ENCODE data around the gene GUCY1A2. TPM values are rescaled to one million over a fixed set of nuclear protein-coding genes. Genes with fewer than 3 reads are reported as not detected.

GUCY1A2 gene
- total RNA-seq, 5 donors from 2014 or later (not counting 1 experiment from before 2014, with no cell fraction given), result 0.03 to 0.18 (median 0.09) TPM

GRCh38 chr11:106684944-106685343 lies 333.3 kb downstream of the GUCY1A2 start:
- no peak for ATAC-seq (replicated peaks in 1 of 4)

GRCh38 chr11:106683435-106683834 lies 334.8 kb downstream of the GUCY1A2 start:
- Histone ChIP-seq H3K27ac (ENCODE audit: low read length) (no peak overlapping the region), H3K36me3 (ENCODE audit: control insufficient read depth in 2 of 2, extremely low read depth in 1 of 2, insufficient read depth in 1 of 2, low read length in 1 of 2) (no peaks in the 10 kb centered on the region), H3K4me3 (ENCODE audit: control insufficient read depth in 1 of 2, extremely low read depth in 1 of 2, low read length in 1 of 2) (no peak overlapping the region), H3K9me3 (no peaks in the 10 kb centered on the region), H3K4me1 (ENCODE audit: control insufficient read depth in 1 of 2, extremely low read depth in 1 of 2, insufficient read depth in 2 of 2, low read length in 2 of 2) (no peaks in the 10 kb centered on the region), H3K27me3 (replicated peaks in 1 of 2; ENCODE audit: control insufficient read depth in 2 of 2, extremely low read depth in 1 of 2, insufficient read depth in 2 of 2, low read length in 1 of 2) (no peaks in the 10 kb centered on the region)
- Mint-ChIP-seq H3K27ac (no peak overlapping the region), H3K27me3 (no peaks in the 10 kb centered on the region), H3K9me3 (peaks cover 4 to 13% (median 7%) of the 10 kb centered on the region in 3 donors), H3K36me3 (no peaks in the 10 kb centered on the region), H3K4me1 (no peaks in the 10 kb centered on the region), H3K4me3 (no peak overlapping the region)
- DNase-seq, result no peak
- ChIA-PET CTCF (no interaction called here), POLR2A (no interaction called here)
- 50% methylated on average over 1 of the region's 3 CpGs for WGBS (ENCODE audit: insufficient coverage)
- no peak for ATAC-seq (replicated peaks in 1 of 4)

More at GRCh38 chr11:106684944-106685343, 333.3 kb downstream of the GUCY1A2 start:
- no peak overlapping the region for H3K4me3 Mint-ChIP-seq
- H3K27ac Mint-ChIP-seq, result no peak overlapping the region
- H3K4me1 Mint-ChIP-seq, result no peaks in the 10 kb centered on the region
- DNase-seq, result no peak
- ChIA-PET POLR2A (no interaction called here), CTCF (no interaction called here)
- no peaks in the 10 kb centered on the region for H3K36me3 Mint-ChIP-seq
- no peaks in the 10 kb centered on the region for H3K4me1 ChIP-seq (ENCODE audit: control insufficient read depth in 1 of 2, extremely low read depth in 1 of 2, insufficient read depth in 2 of 2, low read length in 2 of 2)
- H3K27me3 Mint-ChIP-seq, result no peaks in the 10 kb centered on the region
- no peaks in the 10 kb centered on the region for H3K27me3 ChIP-seq (replicated peaks in 1 of 2; ENCODE audit: control insufficient read depth in 2 of 2, extremely low read depth in 1 of 2, insufficient read depth in 2 of 2, low read length in 1 of 2)
- no CpG with 5 or more reads among the region's 3 CpGs for WGBS (ENCODE audit: insufficient coverage)
- H3K4me3 ChIP-seq (ENCODE audit: control insufficient read depth in 1 of 2, extremely low read depth in 1 of 2, low read length in 1 of 2), result no peak overlapping the region
- no peaks in the 10 kb centered on the region for H3K36me3 ChIP-seq (ENCODE audit: control insufficient read depth in 2 of 2, extremely low read depth in 1 of 2, insufficient read depth in 1 of 2, low read length in 1 of 2)
- H3K9me3 ChIP-seq, result no peaks in the 10 kb centered on the region
- H3K9me3 Mint-ChIP-seq, result peaks cover 4 to 14% (median 8%) of the 10 kb centered on the region in 3 donors
- no peak overlapping the region for H3K27ac ChIP-seq (ENCODE audit: low read length)

- Histone ChIP-seq H3K27ac (ENCODE audit: low read length) (no peak overlapping the region), H3K27me3 (replicated peaks in 1 of 2; ENCODE audit: control insufficient read depth in 2 of 2, extremely low read depth in 1 of 2, insufficient read depth in 2 of 2, low read length in 1 of 2) (no peaks in the 10 kb centered on the region), H3K36me3 (ENCODE audit: control insufficient read depth in 2 of 2, extremely low read depth in 1 of 2, insufficient read depth in 1 of 2, low read length in 1 of 2) (no peaks in the 10 kb centered on the region), H3K9me3 (no peaks in the 10 kb centered on the region), H3K4me1 (ENCODE audit: control insufficient read depth in 1 of 2, extremely low read depth in 1 of 2, insufficient read depth in 2 of 2, low read length in 2 of 2) (no peaks in the 10 kb centered on the region), H3K4me3 (ENCODE audit: control insufficient read depth in 1 of 2, extremely low read depth in 1 of 2, low read length in 1 of 2) (no peak overlapping the region)
- POLR2A ChIA-PET, result no interaction called here
- H3K4me3 Mint-ChIP-seq, result no peak overlapping the region
- peaks cover 3 to 7% (median 7%) of the 10 kb centered on the region in 3 donors for H3K9me3 Mint-ChIP-seq
- no peaks in the 10 kb centered on the region for H3K27me3 Mint-ChIP-seq
- DNase-seq, result no peak
- no peak overlapping the region for H3K27ac Mint-ChIP-seq
- no peaks in the 10 kb centered on the region for H3K4me1 Mint-ChIP-seq
- no peak for ATAC-seq (replicated peaks in 1 of 4)
- CTCF ChIA-PET, result no interaction called here
- no CpG with 5 or more reads among the region's 2 CpGs for WGBS (ENCODE audit: insufficient coverage)
- H3K36me3 Mint-ChIP-seq, result no peaks in the 10 kb centered on the region
Observed at GRCh38 chr11:106681435-106681834, 336.8 kb downstream of the GUCY1A2 start.

GRCh38 chr11:106679581-106679980 lies 338.7 kb downstream of the GUCY1A2 start:
- Mint-ChIP-seq H3K4me3 (no peak overlapping the region), H3K9me3 (peaks cover 3 to 7% (median 4%) of the 10 kb centered on the region in 3 donors), H3K27ac (no peak overlapping the region), H3K4me1 (no peaks in the 10 kb centered on the region), H3K27me3 (no peaks in the 10 kb centered on the region), H3K36me3 (no peaks in the 10 kb centered on the region)
- H3K27me3 ChIP-seq (replicated peaks in 1 of 2; ENCODE audit: control insufficient read depth in 2 of 2, extremely low read depth in 1 of 2, insufficient read depth in 2 of 2, low read length in 1 of 2), result no peaks in the 10 kb centered on the region
- DNase-seq (no peak), ATAC-seq (replicated peaks in 1 of 4) (no peak)
- no peaks in the 10 kb centered on the region for H3K9me3 ChIP-seq
- POLR2A ChIA-PET, result no interaction called here
- H3K36me3 ChIP-seq (ENCODE audit: control insufficient read depth in 2 of 2, extremely low read depth in 1 of 2, insufficient read depth in 1 of 2, low read length in 1 of 2), result no peaks in the 10 kb centered on the region
- H3K27ac ChIP-seq (ENCODE audit: low read length), result no peak overlapping the region
- no peaks in the 10 kb centered on the region for H3K4me1 ChIP-seq (ENCODE audit: control insufficient read depth in 1 of 2, extremely low read depth in 1 of 2, insufficient read depth in 2 of 2, low read length in 2 of 2)
- no CpG with 5 or more reads among the region's 1 CpG for WGBS (ENCODE audit: insufficient coverage)
- CTCF ChIA-PET, result no interaction called here
- no peak overlapping the region for H3K4me3 ChIP-seq (ENCODE audit: control insufficient read depth in 1 of 2, extremely low read depth in 1 of 2, low read length in 1 of 2)

GRCh38 chr11:106679181-106679580 lies 339.1 kb downstream of the GUCY1A2 start:
- CTCF ChIA-PET, result no interaction called here
- no peaks in the 10 kb centered on the region for H3K27me3 ChIP-seq (replicated peaks in 1 of 2; ENCODE audit: control insufficient read depth in 2 of 2, extremely low read depth in 1 of 2, insufficient read depth in 2 of 2, low read length in 1 of 2)
- DNase-seq (no peak), ATAC-seq (replicated peaks in 1 of 4) (no peak)
- H3K4me1 Mint-ChIP-seq, result no peaks in the 10 kb centered on the region
- H3K36me3 ChIP-seq (ENCODE audit: control insufficient read depth in 2 of 2, extremely low read depth in 1 of 2, insufficient read depth in 1 of 2, low read length in 1 of 2), result no peaks in the 10 kb centered on the region
- POLR2A ChIA-PET, result no interaction called here
- H3K4me3 Mint-ChIP-seq, result no peak overlapping the region
- no peaks in the 10 kb centered on the region for H3K36me3 Mint-ChIP-seq
- H3K27ac Mint-ChIP-seq, result no peak overlapping the region
- no peaks in the 10 kb centered on the region for H3K27me3 Mint-ChIP-seq
- no CpG with 5 or more reads among the region's 3 CpGs for WGBS (ENCODE audit: insufficient coverage)
- H3K9me3 Mint-ChIP-seq, result peaks cover 3 to 7% (median 4%) of the 10 kb centered on the region in 3 donors
- H3K27ac ChIP-seq (ENCODE audit: low read length), result no peak overlapping the region
- no peaks in the 10 kb centered on the region for H3K9me3 ChIP-seq
- H3K4me1 ChIP-seq (ENCODE audit: control insufficient read depth in 1 of 2, extremely low read depth in 1 of 2, insufficient read depth in 2 of 2, low read length in 2 of 2), result no peaks in the 10 kb centered on the region
- H3K4me3 ChIP-seq (ENCODE audit: control insufficient read depth in 1 of 2, extremely low read depth in 1 of 2, low read length in 1 of 2), result no peak overlapping the region

- ATAC-seq (replicated peaks in 1 of 4), result no peak
Observed at GRCh38 chr11:106670069-106670468, 348.2 kb downstream of the GUCY1A2 start.

GRCh38 chr11:106668147-106668546 lies 350.1 kb downstream of the GUCY1A2 start:
- Histone ChIP-seq H3K36me3 (ENCODE audit: control insufficient read depth in 2 of 2, extremely low read depth in 1 of 2, insufficient read depth in 1 of 2, low read length in 1 of 2) (no peaks in the 10 kb centered on the region), H3K27me3 (replicated peaks in 1 of 2; ENCODE audit: control insufficient read depth in 2 of 2, extremely low read depth in 1 of 2, insufficient read depth in 2 of 2, low read length in 1 of 2) (no peaks in the 10 kb centered on the region), H3K27ac (ENCODE audit: low read length) (no peak overlapping the region), H3K4me1 (ENCODE audit: control insufficient read depth in 1 of 2, extremely low read depth in 1 of 2, insufficient read depth in 2 of 2, low read length in 2 of 2) (no peaks in the 10 kb centered on the region), H3K9me3 (no peaks in the 10 kb centered on the region), H3K4me3 (ENCODE audit: control insufficient read depth in 1 of 2, extremely low read depth in 1 of 2, low read length in 1 of 2) (no peak overlapping the region)
- no peaks in the 10 kb centered on the region for H3K27me3 Mint-ChIP-seq
- H3K27ac Mint-ChIP-seq, result no peak overlapping the region
- WGBS (ENCODE audit: insufficient coverage), result 33% methylated on average over 1 of the region's 2 CpGs
- H3K4me3 Mint-ChIP-seq, result no peak overlapping the region
- ChIA-PET CTCF (no interaction called here), POLR2A (no interaction called here)
- H3K9me3 Mint-ChIP-seq, result peaks cover 5 to 12% (median 9%) of the 10 kb centered on the region in 3 donors
- no peaks in the 10 kb centered on the region for H3K36me3 Mint-ChIP-seq
- H3K4me1 Mint-ChIP-seq, result no peaks in the 10 kb centered on the region
- no peak for ATAC-seq (replicated peaks in 1 of 4)
- no peak for DNase-seq

More at GRCh38 chr11:106670069-106670468, 348.2 kb downstream of the GUCY1A2 start:
- Histone ChIP-seq H3K9me3 (no peaks in the 10 kb centered on the region), H3K4me1 (ENCODE audit: control insufficient read depth in 1 of 2, extremely low read depth in 1 of 2, insufficient read depth in 2 of 2, low read length in 2 of 2) (no peaks in the 10 kb centered on the region), H3K4me3 (ENCODE audit: control insufficient read depth in 1 of 2, extremely low read depth in 1 of 2, low read length in 1 of 2) (no peak overlapping the region), H3K36me3 (ENCODE audit: control insufficient read depth in 2 of 2, extremely low read depth in 1 of 2, insufficient read depth in 1 of 2, low read length in 1 of 2) (no peaks in the 10 kb centered on the region), H3K27me3 (replicated peaks in 1 of 2; ENCODE audit: control insufficient read depth in 2 of 2, extremely low read depth in 1 of 2, insufficient read depth in 2 of 2, low read length in 1 of 2) (no peaks in the 10 kb centered on the region), H3K27ac (ENCODE audit: low read length) (no peak overlapping the region)
- H3K27me3 Mint-ChIP-seq, result no peaks in the 10 kb centered on the region
- POLR2A ChIA-PET, result no interaction called here
- no peak for DNase-seq
- no peak overlapping the region for H3K27ac Mint-ChIP-seq
- H3K9me3 Mint-ChIP-seq, result peaks cover 3 to 12% (median 9%) of the 10 kb centered on the region in 3 donors
- no peaks in the 10 kb centered on the region for H3K4me1 Mint-ChIP-seq
- no peak overlapping the region for H3K4me3 Mint-ChIP-seq
- CTCF ChIA-PET, result no interaction called here
- no peaks in the 10 kb centered on the region for H3K36me3 Mint-ChIP-seq
- no CpG with 5 or more reads among the region's 1 CpG for WGBS (ENCODE audit: insufficient coverage)
